Endothelial cell of umbilical vein (primary cell): ENCODE measurements around the gene RALGPS1. TPM values are rescaled to one million over a fixed set of nuclear protein-coding genes. Genes with fewer than 3 reads are reported as not detected.

ENCODE experiments used
- BruUV-seq: library from RNA; stranded (reverse); fragments of 400-500 nt; replicated peaks from 2 replicates; lab custom pipeline; 2021; lab: Mats Ljungman, UMichigan
- CTCF ChIA-PET: fragments of 300-600, 350-600 bp; sonication (Branson Sonifier 250); formaldehyde crosslinking; loops from one replicate; lab custom pipeline; 2021; ENCODE audit warnings: antibody characterized with exemption, inconsistent platforms; lab: Charles Lee
- POLR2A ChIA-PET: fragments of 300-600, 350-600 bp; sonication (Branson Sonifier 250); formaldehyde crosslinking; loops from one replicate; lab custom pipeline; 2021; ENCODE audit warnings: antibody characterized with exemption, inconsistent platforms; lab: Charles Lee
- DNase-seq: peaks from one replicate; pipeline ENCODE4 v3.0.0-alpha.2; 2011; ENCODE audit warnings: low read depth, low spot score
- FAIRE-seq: peaks from 2 replicates; lab custom pipeline; 2011; peaks lifted over from hg19 to GRCh38; lab: Jason Lieb, UNC
- H2AFZ ChIP-seq: 2 replicates; pipeline ENCODE4 v1.6.0; 2012; ENCODE audit warnings: low read depth, low read length, control low read depth, inconsistent platforms
- H3K27ac ChIP-seq: 2 replicates; pipeline ENCODE4 v1.5.1; 2011; ENCODE audit warnings: low read depth, mild to moderate bottlenecking, control low read depth, low read length, moderate library complexity; ENCODE audit not compliant: insufficient read depth
- H3K27me3 ChIP-seq, 2 experiments: 2 replicates each; pipeline versions ENCODE4 v1.6.0 to v1.6.1; 2011; ENCODE audit warnings: low read length in 2 of 2, mixed read lengths in 1 of 2; ENCODE audit not compliant: control insufficient read depth in 2 of 2, insufficient read depth in 2 of 2
- H3K36me3 ChIP-seq, 2 experiments: 2 replicates in 1 of 2; 3 replicates in 1 of 2; pipeline ENCODE4 v1.5.1; 2011; ENCODE audit warnings: low read length in 2 of 2, mild to moderate bottlenecking in 1 of 2, moderate library complexity in 1 of 2; ENCODE audit not compliant: control insufficient read depth in 2 of 2, insufficient read depth in 2 of 2; ENCODE audit errors: extremely low read depth in 1 of 2
- H3K4me1 ChIP-seq: 3 replicates; pipeline ENCODE4 v1.5.1; 2011; ENCODE audit warnings: mild to moderate bottlenecking, low read length; ENCODE audit not compliant: control insufficient read depth, insufficient read depth; ENCODE audit errors: extremely low read depth
- H3K4me2 ChIP-seq: 2 replicates; pipeline ENCODE4 v1.6.1; 2011; ENCODE audit warnings: low read length, control low read depth, mixed read lengths; ENCODE audit not compliant: insufficient read depth
- H3K4me3 ChIP-seq, 3 experiments: fragments of 200-600 bp in 1 of 3; sonication (generic), shearing (Covaris generic) in 1 of 3; replicated peaks in 1 of 3; 2 replicates each; pipeline ENCODE4 v1.5.1; 2011 to 2016; ENCODE audit warnings: control low read depth in 3 of 3, low read length in 3 of 3, mild to moderate bottlenecking in 2 of 3, inconsistent platforms in 1 of 3, low read depth in 1 of 3, moderate library complexity in 1 of 3; ENCODE audit not compliant: insufficient read depth in 1 of 3
- H3K79me2 ChIP-seq: 2 replicates; pipeline ENCODE4 v1.6.0; 2012; ENCODE audit warnings: low read length, inconsistent platforms; ENCODE audit not compliant: control insufficient read depth, insufficient read depth
- H3K9ac ChIP-seq: replicated peaks from 2 replicates; pipeline ENCODE3; 2011; ENCODE audit warnings: low read length, control low read depth; ENCODE audit not compliant: insufficient read depth; ENCODE audit errors: extremely low read depth
- H3K9me1 ChIP-seq: replicated peaks from 3 replicates; pipeline ENCODE4 v1.6.0; 2011; ENCODE audit warnings: mild to moderate bottlenecking, low read length; ENCODE audit not compliant: control insufficient read depth, insufficient read depth; ENCODE audit errors: extremely low read depth
- H3K9me3 ChIP-seq: replicated peaks from 2 replicates; pipeline ENCODE4 v1.5.1; 2012; ENCODE audit warnings: low read length, inconsistent platforms; ENCODE audit not compliant: control insufficient read depth, insufficient read depth
- H4K20me1 ChIP-seq: replicated peaks from 2 replicates; pipeline ENCODE3; 2011; ENCODE audit warnings: mild to moderate bottlenecking, low read length; ENCODE audit not compliant: control insufficient read depth, insufficient read depth; ENCODE audit errors: extremely low read depth
- CTCF ChIP-seq, 2 donors: IDR thresholded peaks; 1 replicate in 1 of 2; 2 replicates in 1 of 2; pipeline ENCODE4 v1.5.1; 2011; ENCODE audit warnings: low read length in 2 of 2, mild to moderate bottlenecking in 2 of 2, moderate library complexity in 2 of 2, control low read depth in 1 of 2, inconsistent platforms in 1 of 2, low read depth in 1 of 2; ENCODE audit not compliant: insufficient read depth in 1 of 2; ENCODE audit errors: extremely low read depth in 1 of 2
- EZH2 ChIP-seq: IDR thresholded peaks from 2 replicates; pipeline ENCODE4 v1.6.1; 2012; ENCODE audit warnings: borderline replicate concordance, low read depth, mild to moderate bottlenecking, moderate library complexity, low read length, inconsistent platforms; ENCODE audit not compliant: severe bottlenecking
- FOS ChIP-seq: IDR thresholded peaks from 2 replicates; pipeline ENCODE4 v1.6.1; 2011; ENCODE audit warnings: mild to moderate bottlenecking, low read length, moderate library complexity, borderline replicate concordance; ENCODE audit not compliant: insufficient read depth
- GATA2 ChIP-seq: IDR thresholded peaks from 2 replicates; pipeline ENCODE4 v1.7.0; 2011; ENCODE audit warnings: low read depth, mild to moderate bottlenecking, moderate library complexity, mixed read lengths, low read length; ENCODE audit not compliant: insufficient read length, insufficient read depth
- JUN ChIP-seq: IDR thresholded peaks from 2 replicates; pipeline ENCODE4 v1.6.1; 2011; ENCODE audit warnings: borderline replicate concordance, low read depth; ENCODE audit not compliant: insufficient read length, insufficient read depth
- MAX ChIP-seq: IDR thresholded peaks from 2 replicates; pipeline ENCODE4 v1.6.1; 2011; ENCODE audit not compliant: insufficient read depth, insufficient read length
- MYC ChIP-seq: IDR thresholded peaks from one replicate; pipeline ENCODE4 v1.6.1; 2011; ENCODE audit warnings: mild to moderate bottlenecking, low read depth, low read length
- POLR2A ChIP-seq: IDR thresholded peaks from 2 replicates; pipeline ENCODE4 v1.6.1; 2012; ENCODE audit warnings: low read depth, mild to moderate bottlenecking, control low read depth, low read length
- POLR2AphosphoS5 ChIP-seq: IDR thresholded peaks from 2 replicates; pipeline ENCODE4 v1.6.1; 2012; ENCODE audit warnings: low read depth, mild to moderate bottlenecking, control low read depth, low read length, moderate library complexity; ENCODE audit not compliant: insufficient read depth
- dilution Hi-C: fragments of 300-500 bp; cut with MboI; formaldehyde crosslinking; loops from one replicate; pipeline ENCODE4 v1.15.0; 2019; ENCODE audit warnings: low sequenced_read_pairs; ENCODE audit not compliant: extremely low pct_ligation_motif_present
- intact Hi-C: fragments of 100-400 bp; cut with micrococcal nuclease; formaldehyde crosslinking; loops from one replicate; pipeline ENCODE4 v1.10.0; 2022
- polyA plus RNA-seq, 4 experiments: library from polyadenylated mRNA; depleted of rRNA in 3 of 4; stranded (reverse) in 3 of 4; unstranded in 1 of 4; fragments of >200 nt; gene quantifications; 2 replicates each; pipeline versions ENCODE4 v1.2.1 to v1.2.3, GENCODE V29; 2011 to 2012; ENCODE audit warnings: missing spikeins in 1 of 4
- total RNA-seq: library from RNA; stranded (reverse); gene quantifications from 2 replicates; pipeline ENCODE4 v1.2.3, GENCODE V29; 2021

The RALGPS1 gene
- total and polyA plus RNA-seq, 2 donors (not counting 3 experiments of a cell fraction or from before 2014, with no cell fraction given): 3.8 to 5.5 TPM

GRCh38 chr9:126942399-126942798, 27.8 kb downstream of the RALGPS1 start:
- BruUV-seq: no TSS peak
- no peak for TF ChIP-seq CTCF (IDR thresholded peaks at IDR 0.05; ENCODE audit: extremely low read depth in 1 of 2, insufficient read depth in 1 of 2, low read depth in 1 of 2, low read length in 2 of 2)
- no peak for TF ChIP-seq EZH2
- no peak for TF ChIP-seq POLR2A
- TF ChIP-seq POLR2AphosphoS5: no peak
- no peak for TF ChIP-seq FOS
- no peak for TF ChIP-seq MAX
- TF ChIP-seq JUN: no peak
- no peak for TF ChIP-seq MYC
- TF ChIP-seq GATA2: no peak
- H3K4me3 ChIP-seq: no peak overlapping the region
- H3K27ac ChIP-seq: no peak overlapping the region
- H3K4me1 ChIP-seq: no peaks in the 10 kb centered on the region
- no peaks in the 10 kb centered on the region for H3K9me1 ChIP-seq
- intact Hi-C loops (no loop called here), dilution Hi-C loops (no loop called here)
- no peak for DNase-seq
- no peaks in the 10 kb centered on the region for H3K36me3 ChIP-seq
- H3K79me2 ChIP-seq: no peaks in the 10 kb centered on the region
- H3K27me3 ChIP-seq: peaks cover 1 to 2% of the 10 kb centered on the region in 2 experiments
- FAIRE-seq: no peak
- no peaks in the 10 kb centered on the region for H3K9me3 ChIP-seq
- H2AFZ ChIP-seq: no peak overlapping the region
- H3K4me2 ChIP-seq: no peak overlapping the region
- H4K20me1 ChIP-seq: no peaks in the 10 kb centered on the region
- ChIA-PET POLR2A (no interaction called here), CTCF (interaction anchor here (1.1 to 9.1 kb wide), 8 partner anchors 16 to 271 kb away, joined by 3 to 272 read pairs (median 10); partner anchors contain the start of gene ANGPTL2)
- H3K9ac ChIP-seq: no peak overlapping the region
